ENCODE measurements around the gene PSD. TPM values are rescaled to one million over a fixed set of nuclear protein-coding genes. Genes with fewer than 3 reads are reported as not detected.

Gene PSD
- total and polyA plus RNA-seq, 10 of the 15 experiments (the other 5 are each of a cell fraction or from before 2014, with no cell fraction given) = 0.11 to 2.0 (median 0.49) TPM; not detected in 2

GRCh38 chr10:102424145-102424544 lies 5.6 kb upstream of the PSD start (continued):
- TF ChIP-seq ZBTB4 (CRISPR knock-in tag; IDR thresholded peaks at IDR 0.05) (no peak), PAX8 (IDR thresholded peaks at IDR 0.05) (no peak), STAT1 (conservative IDR thresholded peaks at IDR 0.05) (no peak), NRF1 (conservative IDR thresholded peaks at IDR 0.05; ENCODE audit: low read depth, low read length) (no peak), CBX3 (IDR thresholded peaks at IDR 0.05; ENCODE audit: borderline replicate concordance, low read depth) (no peak)

DNA sequence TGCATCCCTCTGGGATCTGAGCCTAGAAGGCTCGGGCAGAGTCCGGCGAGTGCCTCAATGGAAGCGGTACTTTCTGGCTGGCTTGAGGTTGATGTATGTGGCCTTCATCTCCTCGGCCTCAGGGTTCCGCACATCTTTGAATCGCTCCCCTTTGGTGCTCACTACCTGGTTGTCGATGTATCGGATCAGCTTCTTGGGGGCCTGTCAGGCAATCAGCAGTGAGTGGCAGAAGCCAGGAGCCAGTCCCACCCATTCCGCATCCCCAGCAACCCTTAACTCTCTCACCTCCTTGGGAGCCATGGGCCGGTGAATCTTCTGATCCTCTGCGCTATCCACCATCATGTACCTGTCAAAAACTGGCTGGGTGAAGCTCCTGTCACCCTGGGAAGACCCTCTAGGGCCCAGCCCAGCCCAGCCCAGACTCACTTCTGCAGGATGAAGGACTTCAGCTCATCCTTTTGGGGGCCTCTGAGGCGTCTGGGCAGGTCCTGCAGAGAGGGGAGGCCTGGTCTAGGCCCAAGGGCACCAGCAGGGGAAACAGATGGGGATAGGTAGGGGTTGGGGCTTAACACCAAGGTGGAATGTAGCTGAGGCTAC lies 4.9 kb upstream of the PSD start:
- Histone ChIP-seq H3K79me2 (ENCODE audit: control insufficient read depth, insufficient read depth, low read length) (peaks cover 7% of the 10 kb centered on the region), H3K9ac (ENCODE audit: control insufficient read depth, insufficient read depth, low read length) (no peak overlapping the region), H3K4me2 (ENCODE audit: control insufficient read depth, insufficient read depth) (no peak overlapping the region), H3K36me3 (ENCODE audit: control insufficient read depth in 2 of 2, insufficient read depth in 2 of 2, low read length in 1 of 2) (peaks cover 0 to 5% of the 10 kb centered on the region in 2 experiments; a peak in 2 of 4 replicates), H3K4me3 (no peak overlapping the region), H3K27me3 (replicated peaks in 1 of 2; ENCODE audit: control insufficient read depth in 2 of 2, insufficient read depth in 2 of 2, low read length in 1 of 2) (no peaks in the 10 kb centered on the region; a peak in 1 of 4 replicates), H3K9me3 (replicated peaks; ENCODE audit: control insufficient read depth, insufficient read depth, low read length) (no peaks in the 10 kb centered on the region), H3K27ac (ENCODE audit: control insufficient read depth, insufficient read depth) (no peak overlapping the region), H3K4me1 (ENCODE audit: control insufficient read depth, insufficient read depth, low read length) (peaks cover 18% of the 10 kb centered on the region), H2AFZ (ENCODE audit: control insufficient read depth, low read depth, low read length) (no peak overlapping the region), H4K20me1 (ENCODE audit: control insufficient read depth, insufficient read depth) (peaks cover 2% of the 10 kb centered on the region; the same call in 1 of the 2 replicates)
- in situ Hi-C loops (cut with MboI) = no loop called here
- FAIRE-seq (no peak), DNase-seq (ENCODE audit: low read depth, low spot score) (no peak), ATAC-seq (no peak)
- 88% methylated on average over 13 of the region's 13 CpGs for WGBS (ENCODE audit: insufficient coverage, insufficient replicate concordance, low lambda C conversion rate, missing lambda C conversion rate)
- CTCF ChIA-PET = interaction anchor here (0.7 to 5.6 kb wide), 15 partner anchors 8 to 254 kb away, joined by 3 to 90 read pairs (median 10); partner anchors contain the start of genes C10orf95, CUEDC2, ELOVL3 and NFKB2
- SMC1A ChIA-PET (ENCODE audit: uncharacterized antibody, unreplicated experiment) = interaction anchor here (1.2 to 4.2 kb wide), 6 partner anchors 11 to 72 kb away, joined by 3 to 42 read pairs (median 4); partner anchors contain the start of genes C10orf95, CUEDC2 and NFKB2
- RAD21 ChIA-PET (ENCODE audit: unreplicated experiment) = interaction anchor here (0.9 to 2.0 kb wide), 5 partner anchors 10 to 272 kb away, joined by 3 to 10 read pairs (median 3); partner anchors contain the start of gene NOLC1
- intact Hi-C loops (cut with micrococcal nuclease; ENCODE audit: unreplicated experiment) = no loop called here
- no TSS peak for BruUV-seq (replicated peaks)
- POLR2A ChIA-PET = interaction anchor here (2.2 to 4.9 kb wide), 3 partner anchors 13 to 28 kb away, joined by 5 to 35 read pairs (median 28); partner anchors contain the start of genes C10orf95 and NFKB2
- TF ChIP-seq, protein P1, sequence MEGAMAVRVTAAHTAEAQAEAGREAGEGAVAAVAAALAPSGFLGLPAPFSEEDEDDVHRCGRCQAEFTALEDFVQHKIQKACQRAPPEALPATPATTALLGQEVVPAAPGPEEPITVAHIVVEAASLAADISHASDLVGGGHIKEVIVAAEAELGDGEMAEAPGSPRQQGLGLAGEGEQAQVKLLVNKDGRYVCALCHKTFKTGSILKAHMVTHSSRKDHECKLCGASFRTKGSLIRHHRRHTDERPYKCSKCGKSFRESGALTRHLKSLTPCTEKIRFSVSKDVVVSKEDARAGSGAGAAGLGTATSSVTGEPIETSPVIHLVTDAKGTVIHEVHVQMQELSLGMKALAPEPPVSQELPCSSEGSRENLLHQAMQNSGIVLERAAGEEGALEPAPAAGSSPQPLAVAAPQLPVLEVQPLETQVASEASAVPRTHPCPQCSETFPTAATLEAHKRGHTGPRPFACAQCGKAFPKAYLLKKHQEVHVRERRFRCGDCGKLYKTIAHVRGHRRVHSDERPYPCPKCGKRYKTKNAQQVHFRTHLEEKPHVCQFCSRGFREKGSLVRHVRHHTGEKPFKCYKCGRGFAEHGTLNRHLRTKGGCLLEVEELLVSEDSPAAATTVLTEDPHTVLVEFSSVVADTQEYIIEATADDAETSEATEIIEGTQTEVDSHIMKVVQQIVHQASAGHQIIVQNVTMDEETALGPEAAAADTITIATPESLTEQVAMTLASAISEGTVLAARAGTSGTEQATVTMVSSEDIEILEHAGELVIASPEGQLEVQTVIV (IDR thresholded peaks at IDR 0.05; ENCODE audit: borderline replicate concordance, partially characterized antibody) = no peak
- TF ChIP-seq RFX5 (IDR thresholded peaks at IDR 0.05; ENCODE audit: low read depth, low read length) = no peak
- no peak for TF ChIP-seq SMAD1 (IDR thresholded peaks at IDR 0.05; ENCODE audit: low read depth, partially characterized antibody)
- no peak for TF ChIP-seq RUNX3 (IDR thresholded peaks at IDR 0.05; ENCODE audit: low read length)
- TF ChIP-seq, protein P2, sequence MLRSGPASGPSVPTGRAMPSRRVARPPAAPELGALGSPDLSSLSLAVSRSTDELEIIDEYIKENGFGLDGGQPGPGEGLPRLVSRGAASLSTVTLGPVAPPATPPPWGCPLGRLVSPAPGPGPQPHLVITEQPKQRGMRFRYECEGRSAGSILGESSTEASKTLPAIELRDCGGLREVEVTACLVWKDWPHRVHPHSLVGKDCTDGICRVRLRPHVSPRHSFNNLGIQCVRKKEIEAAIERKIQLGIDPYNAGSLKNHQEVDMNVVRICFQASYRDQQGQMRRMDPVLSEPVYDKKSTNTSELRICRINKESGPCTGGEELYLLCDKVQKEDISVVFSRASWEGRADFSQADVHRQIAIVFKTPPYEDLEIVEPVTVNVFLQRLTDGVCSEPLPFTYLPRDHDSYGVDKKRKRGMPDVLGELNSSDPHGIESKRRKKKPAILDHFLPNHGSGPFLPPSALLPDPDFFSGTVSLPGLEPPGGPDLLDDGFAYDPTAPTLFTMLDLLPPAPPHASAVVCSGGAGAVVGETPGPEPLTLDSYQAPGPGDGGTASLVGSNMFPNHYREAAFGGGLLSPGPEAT (IDR thresholded peaks at IDR 0.05; ENCODE audit: low read depth) = no peak
- no peak for TF ChIP-seq TARDBP (IDR thresholded peaks at IDR 0.05; ENCODE audit: borderline replicate concordance)
- TF ChIP-seq SREBF1 (IDR thresholded peaks at IDR 0.05; ENCODE audit: low read length) = no peak
- no peak for TF ChIP-seq SMARCA5 (IDR thresholded peaks at IDR 0.05)
- TF ChIP-seq RCOR1 (conservative IDR thresholded peaks at IDR 0.05; ENCODE audit: low read depth, low read length) = no peak
- TF ChIP-seq ATF7 (IDR thresholded peaks at IDR 0.05; ENCODE audit: low read depth) = no peak
- TF ChIP-seq GABPA (IDR thresholded peaks at IDR 0.05; ENCODE audit: low read depth) = no peak

Data from GM12878 (cell line).